GM19035 (cell line): ENCODE data around the gene FAM170B.
A peak's percentile ranks its signal among the peaks of the same experiment; 100 is the strongest.

Source experiments
- ATAC-seq: cut with Tn5 transposase; IDR thresholded peaks from one replicate; pipeline ENCODE4 v1.9.1; 2021; ENCODE audit not compliant: unreplicated experiment

Gene FAM170B

GRCh38 chr10:49133706-49134248 lies at the start of gene FAM170B:
Gene FAM170B, minus strand, starts transcription at chr10:49134021. Its CDS starts 103 bp downstream, at chr10:49133918.
- ATAC-seq, result no peak

DNA sequence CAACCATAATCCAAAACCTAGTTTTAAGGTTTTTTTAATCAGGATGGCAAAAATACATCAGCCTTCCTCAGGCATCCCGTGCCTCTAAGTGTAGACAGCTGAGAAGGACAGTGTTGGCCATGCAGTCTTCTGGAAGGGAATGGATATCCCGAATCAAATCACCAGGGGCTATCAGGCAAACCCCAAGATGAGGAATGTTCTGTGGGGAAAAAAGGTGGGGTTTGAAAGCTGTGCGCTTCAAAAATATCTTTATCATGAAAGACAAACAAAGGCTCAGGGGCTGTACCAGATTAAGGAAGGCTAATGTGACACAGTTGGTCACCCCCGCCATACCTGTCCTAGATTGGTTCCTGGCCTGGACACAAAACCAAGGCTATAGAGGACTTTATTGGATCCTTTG lies 49.0 kb upstream of the FAM170B start:
- ATAC-seq, result no peak

- no peak for ATAC-seq
Observed at GRCh38 chr10:49180444-49180860, 46.6 kb upstream of the FAM170B start.

DNA sequence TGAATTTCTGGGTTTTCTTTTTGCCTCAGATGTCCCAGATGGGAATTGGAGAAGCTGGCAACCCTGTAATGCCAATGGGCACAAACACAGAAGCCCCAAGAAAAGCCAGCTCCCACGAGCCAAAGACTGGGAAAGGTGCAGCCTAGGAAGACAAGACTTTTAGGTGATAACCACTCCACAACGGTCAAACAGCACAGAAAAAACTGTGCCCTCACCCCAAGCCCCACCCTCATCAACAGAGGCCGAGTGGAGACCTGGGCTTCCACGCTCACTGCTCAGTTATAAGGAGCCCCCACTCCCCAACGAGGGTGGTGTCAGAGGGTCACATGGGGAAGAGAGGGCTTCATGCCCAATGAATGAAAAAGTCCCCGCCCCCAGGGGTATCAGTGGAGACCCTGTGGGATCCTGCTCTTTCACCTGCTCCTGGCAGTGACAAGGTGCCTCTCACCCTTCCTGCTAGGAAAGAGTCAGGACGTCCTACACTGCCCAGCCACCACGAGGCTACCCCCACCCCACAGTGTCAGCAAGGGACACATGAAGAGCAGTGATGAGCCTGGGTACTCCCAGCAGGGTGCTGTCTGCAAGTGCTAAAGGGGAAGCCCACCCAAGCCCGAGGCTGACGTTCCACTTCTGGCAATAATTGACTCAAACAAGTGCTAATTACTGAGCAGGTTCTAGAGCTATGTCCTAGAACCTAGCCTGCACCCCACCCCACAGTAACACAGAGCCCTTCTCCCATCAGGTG lies 46.0 kb upstream of the FAM170B start:
- no peak for ATAC-seq

- no peak for ATAC-seq
Observed at GRCh38 chr10:49178489-49179471, 45.0 kb upstream of the FAM170B start.

GRCh38 chr10:49177391-49178355 lies 43.9 kb upstream of the FAM170B start:
- ATAC-seq, result peak; percentile 78

- no peak for ATAC-seq
Observed at GRCh38 chr10:49176310-49177268, 42.8 kb upstream of the FAM170B start.

DNA sequence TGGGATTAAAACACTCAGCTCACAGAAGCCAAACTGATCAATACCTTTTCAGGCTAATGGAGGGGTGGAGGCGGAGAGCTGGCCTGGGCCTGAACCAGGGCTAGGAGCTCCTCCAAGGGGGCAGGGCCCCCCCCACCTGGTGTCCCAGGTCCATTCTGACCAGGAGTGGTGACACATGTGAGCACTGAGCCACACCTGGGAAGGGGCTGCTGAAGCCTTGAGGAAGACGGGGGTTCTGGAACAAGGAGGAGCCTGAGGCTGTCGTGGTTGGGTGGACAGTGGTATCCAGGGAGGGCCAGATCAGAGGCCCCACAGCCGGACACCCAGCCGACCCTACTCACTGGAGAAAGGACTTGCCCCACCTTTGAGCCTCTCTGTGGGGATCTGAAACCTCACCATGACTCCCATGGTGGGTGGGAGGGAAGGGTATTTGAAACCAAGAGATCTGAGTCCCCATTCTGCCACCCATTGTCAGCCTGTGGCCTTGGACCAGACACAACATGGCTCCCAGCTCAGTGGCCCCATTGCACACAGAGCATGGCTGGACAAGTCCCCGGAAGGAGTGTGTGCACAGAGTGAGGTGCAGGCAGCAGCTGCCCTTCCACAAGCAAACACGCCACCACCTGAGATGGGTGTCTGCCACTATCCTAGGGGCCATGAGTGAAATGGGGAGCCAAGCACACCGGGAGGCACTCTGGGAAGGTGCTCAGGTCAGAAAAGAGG lies 41.9 kb upstream of the FAM170B start:
- no peak for ATAC-seq

DNA sequence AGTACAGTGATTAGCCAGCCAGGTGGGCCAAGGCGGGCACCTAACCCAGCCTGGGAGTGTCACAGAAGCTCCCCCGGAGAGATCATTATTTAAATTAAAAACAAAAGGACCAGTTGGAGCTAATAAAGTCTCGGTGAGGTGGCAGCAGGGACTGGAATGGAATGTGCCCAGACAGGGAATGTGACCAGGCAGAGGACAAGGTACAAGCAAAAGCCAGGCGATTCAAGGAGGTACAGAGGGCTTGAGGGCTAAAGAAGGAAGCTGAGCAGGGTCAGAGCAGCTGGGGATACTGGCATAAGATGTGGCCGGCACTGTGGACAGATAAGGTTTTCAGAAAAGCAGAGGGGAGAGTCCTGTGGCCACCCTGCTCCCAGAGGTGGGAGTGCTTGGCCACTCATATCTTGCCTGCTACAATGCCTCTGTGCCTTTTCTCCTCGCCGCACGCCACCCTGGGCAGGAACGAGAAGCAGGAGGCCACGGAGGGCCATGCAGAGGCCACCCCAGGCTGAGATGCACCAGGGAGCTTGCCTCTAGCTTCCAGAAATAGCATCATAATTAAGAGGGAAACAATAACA lies 41.2 kb upstream of the FAM170B start:
- ATAC-seq, result no peak

- ATAC-seq, result no peak
Observed at GRCh38 chr10:49174261-49174925, 40.6 kb upstream of the FAM170B start.

DNA sequence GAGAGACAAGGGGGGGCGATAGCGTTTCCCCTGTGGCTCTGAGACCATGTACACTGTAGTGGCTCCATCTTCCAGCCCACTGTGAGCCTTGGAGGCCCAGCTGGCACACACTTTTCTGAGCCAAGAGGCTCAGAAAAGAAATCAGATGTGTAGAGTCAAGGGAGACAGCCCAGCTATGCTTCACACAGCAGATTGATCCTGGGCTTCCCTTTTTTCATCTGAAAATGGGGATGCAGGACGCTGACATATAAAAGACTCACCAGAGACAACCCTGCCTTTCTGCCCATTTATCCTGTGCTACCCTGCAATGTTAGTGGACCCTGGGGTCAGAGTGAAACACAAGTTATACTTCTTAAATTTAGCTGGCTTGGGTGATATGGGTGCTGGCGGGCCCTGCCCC lies 40.0 kb upstream of the FAM170B start:
- ATAC-seq, result no peak

GRCh38 chr10:49173201-49173772 lies 39.5 kb upstream of the FAM170B start:
- ATAC-seq, result no peak

- no peak for ATAC-seq
Observed at GRCh38 chr10:49172777-49173132, 38.9 kb upstream of the FAM170B start.

DNA sequence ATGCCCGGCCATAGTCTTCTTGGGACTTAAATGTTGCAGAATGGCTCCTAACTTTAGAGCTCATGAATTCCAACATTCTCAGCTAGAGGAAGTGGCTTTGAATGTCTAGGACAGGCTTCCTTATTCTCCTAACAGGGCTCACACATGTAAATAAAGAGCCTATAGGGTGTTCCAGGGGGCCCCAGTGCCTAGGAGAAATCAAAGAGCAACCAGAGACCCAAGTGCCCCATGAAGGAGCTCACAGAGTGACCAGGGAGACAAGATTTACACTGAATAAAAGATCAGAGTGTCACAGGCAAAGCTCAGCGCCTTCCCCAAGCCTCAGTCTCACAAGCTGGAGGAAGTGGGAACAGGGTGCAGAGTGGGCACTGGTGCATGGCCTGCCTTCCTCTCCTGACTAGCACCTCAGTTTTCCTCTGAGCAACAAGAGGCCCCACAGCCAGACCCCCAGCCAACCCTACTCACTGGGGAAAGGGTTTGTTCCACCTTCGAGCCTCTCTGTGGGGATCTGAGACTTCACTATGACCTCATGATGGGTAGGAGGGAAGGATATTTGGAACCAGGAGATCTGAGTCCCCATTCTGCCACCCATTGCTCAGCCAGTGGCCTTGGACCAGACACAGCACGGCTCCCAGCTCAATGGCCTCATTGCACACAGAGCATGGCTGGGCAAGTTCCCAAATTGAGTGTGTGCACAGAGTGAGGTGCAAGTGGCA lies 38.4 kb upstream of the FAM170B start:
- ATAC-seq, result no peak

DNA sequence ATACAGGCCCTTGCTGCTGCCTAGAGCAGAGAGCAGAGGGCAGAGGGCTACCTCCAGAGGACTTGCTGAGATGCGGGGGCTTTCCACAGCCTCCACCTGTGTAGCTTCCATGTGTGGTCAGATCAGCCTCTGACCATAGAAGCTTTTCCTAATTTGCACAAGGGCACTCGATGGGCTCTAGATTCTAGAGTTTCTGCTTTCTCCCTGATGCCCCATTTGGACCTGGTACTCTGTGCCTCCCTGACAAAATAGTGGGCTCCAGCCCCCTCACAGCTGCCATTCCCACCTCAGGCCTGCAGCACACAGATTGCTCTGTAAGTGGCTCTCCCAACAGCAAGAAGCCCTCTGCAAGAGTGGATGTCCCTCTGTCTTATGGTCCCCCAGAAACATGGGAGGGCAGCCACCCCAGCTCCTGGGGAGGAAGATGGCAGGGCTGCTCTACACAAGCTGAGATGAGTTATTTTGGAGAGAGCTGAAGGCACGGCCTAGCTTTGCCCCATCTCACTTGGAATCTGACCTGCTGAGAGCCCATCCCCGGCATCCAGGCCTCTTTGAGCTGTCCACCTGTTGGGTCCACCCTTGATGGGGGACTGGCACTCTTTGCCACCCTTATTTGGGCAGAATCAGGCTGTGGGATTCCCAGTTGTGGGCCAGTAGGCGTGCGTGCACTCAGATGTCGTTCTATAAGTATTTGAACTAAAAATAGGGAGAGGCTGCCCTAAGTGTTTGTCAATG lies 37.7 kb upstream of the FAM170B start:
- no peak for ATAC-seq

GRCh38 chr10:49170632-49171325 lies 37.0 kb upstream of the FAM170B start:
- no peak for ATAC-seq
